Upper lobe of left lung (tissue), 4 donors: ENCODE measurements around the gene ENPP3.

ENCODE experiments used
- CTCF ChIP-seq, 6 experiments: fragments of 450-650 bp in 4 of 6; fragments of 200-600 bp in 2 of 6; sonication (generic) in 2 of 6; IDR thresholded peaks; one replicate each; pipeline ENCODE4 v1.5.1; 2016 to 2019; ENCODE audit warnings: antibody characterized with exemption in 6 of 6
- POLR2A ChIP-seq, 4 donors: fragments of 450-650 bp; IDR thresholded peaks; one replicate each; pipeline ENCODE4 v1.5.1; 2016 to 2017; ENCODE audit warnings: antibody characterized with exemption in 4 of 4, mild to moderate bottlenecking in 2 of 4

DNA sequence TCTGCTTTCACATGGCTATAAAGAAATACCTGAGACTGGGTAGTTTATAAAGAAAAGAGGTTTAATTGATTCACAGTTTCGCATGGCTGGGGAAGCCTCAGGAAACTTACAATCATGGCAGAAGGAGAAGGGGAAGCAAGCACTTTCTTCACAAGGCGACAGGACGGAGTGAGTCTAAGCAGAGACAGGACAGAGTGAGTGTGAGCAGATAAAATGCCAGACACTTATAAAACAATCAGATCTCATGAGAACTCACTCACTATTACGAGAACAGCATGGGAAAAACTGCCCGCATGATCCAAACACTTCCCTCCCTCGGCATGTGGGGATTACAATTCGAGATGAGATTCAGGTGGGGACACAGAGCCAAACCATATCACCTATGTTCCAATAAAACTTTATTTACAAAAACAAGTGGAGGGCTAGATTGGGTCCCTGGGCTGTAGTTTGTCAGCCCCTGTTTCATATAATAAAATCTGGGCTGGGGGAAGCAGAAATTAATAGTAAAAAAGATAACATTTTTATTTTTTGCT, 110.8 kb downstream of the ENPP3 start:
- TF ChIP-seq CTCF (IDR thresholded peaks at IDR 0.05) (no peak), POLR2A (IDR thresholded peaks at IDR 0.05) (no peak)
